HUDEP-2 (cell line): Measurements from ENCODE around the gene ARVCF.

Experiments used
- DNase-seq, 76 experiments: peaks; one replicate each; lab custom pipeline; 2025; ENCODE audit not compliant: unreplicated experiment in 76 of 76; lab: John Stamatoyannopoulos, UW

Gene ARVCF

DNA sequence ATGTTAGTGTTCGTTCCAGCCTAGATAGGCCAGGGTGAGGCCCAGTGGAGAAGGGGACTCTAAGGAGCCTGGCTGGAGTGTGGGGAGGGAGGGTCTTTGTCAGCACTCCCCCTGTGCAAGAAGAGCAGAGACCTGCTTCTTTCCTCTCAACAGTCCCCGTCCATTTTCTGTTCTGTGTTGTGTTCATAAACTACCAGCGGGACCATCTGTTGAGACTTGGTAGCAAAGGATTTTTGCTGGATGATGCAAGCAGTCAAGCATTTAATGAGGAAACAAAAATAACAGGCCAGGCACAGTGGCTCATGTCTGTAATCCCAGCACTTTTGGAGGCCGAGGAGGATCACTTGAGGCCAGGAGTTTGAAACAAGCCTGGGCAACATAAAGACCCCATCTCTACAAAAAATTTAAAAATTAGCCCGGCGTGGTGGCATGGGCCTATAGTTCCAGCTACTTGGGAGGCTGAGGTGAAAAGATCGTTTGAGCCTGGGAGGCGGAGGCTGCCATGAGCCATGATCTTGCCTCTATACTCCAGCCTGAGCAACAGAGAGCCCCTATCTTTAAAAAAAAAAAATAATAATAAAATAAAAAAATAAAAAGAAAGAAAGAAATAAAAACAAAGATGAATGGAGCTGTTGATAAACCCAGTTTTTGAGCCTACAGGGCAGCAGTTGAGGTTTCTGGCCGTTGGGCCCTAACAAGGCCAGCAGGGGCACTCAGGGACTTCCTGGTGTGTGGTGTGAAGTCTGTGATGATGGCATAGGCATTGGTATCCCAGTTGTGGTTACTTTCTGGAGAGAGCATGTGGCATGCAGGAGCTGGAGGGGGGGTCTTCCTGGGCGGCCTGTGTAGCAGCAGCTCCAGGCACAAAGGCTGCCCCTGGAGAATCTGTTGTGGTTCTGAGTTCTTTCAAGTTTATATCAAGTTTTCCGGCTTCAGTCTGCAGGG is 73.3 kb downstream of the ARVCF start:
- peak in 22 of 76 experiments; percentile 3 to 39 (median 23) for DNase-seq

DNA sequence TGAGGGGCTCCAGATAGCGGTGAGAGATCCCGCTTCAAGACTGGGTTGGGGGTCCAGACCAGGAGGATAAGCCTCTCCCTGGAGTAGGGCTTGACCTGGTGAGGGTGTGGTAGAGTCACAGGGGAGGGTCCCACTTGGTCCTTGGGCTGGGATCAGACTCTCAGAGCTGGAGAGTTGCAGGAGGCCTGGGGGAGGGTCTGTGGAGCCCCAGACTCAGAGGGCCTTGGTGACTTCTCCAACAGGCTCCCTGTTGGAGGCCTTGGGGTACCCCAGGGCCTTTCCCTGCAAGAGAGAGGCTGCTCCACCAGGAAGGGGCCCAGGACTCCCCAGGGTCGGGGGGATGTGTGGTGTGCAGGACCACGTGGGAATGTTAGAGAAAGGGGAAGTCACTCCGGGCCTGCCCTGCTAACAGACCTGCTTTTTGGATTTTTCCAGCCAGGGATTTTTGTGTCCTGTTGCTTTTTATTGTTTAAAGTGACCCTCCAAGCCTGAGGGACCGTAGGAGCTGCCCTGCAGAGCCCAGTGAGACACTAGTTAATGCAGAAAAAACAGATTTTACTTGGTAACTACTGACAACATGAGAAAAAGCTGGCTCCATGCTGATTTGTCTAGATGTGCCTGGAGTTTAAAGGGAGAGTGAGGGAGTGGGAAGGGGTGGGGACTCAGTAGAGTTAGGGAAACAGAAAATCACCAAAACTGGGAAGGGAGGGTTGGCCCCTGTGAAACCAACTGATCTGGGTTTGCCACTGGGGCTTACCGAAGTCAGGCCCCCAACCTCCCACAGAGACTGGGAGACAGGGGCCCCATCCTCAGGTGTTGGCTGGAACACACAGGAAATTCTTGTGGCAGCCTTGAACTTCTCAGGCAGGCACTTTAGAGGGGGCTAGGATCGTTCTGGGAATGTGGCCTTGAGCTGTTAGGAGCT is 74.2 kb downstream of the ARVCF start:
- peak in 13 of 76 experiments; percentile 8 to 47 (median 28) for DNase-seq

DNA sequence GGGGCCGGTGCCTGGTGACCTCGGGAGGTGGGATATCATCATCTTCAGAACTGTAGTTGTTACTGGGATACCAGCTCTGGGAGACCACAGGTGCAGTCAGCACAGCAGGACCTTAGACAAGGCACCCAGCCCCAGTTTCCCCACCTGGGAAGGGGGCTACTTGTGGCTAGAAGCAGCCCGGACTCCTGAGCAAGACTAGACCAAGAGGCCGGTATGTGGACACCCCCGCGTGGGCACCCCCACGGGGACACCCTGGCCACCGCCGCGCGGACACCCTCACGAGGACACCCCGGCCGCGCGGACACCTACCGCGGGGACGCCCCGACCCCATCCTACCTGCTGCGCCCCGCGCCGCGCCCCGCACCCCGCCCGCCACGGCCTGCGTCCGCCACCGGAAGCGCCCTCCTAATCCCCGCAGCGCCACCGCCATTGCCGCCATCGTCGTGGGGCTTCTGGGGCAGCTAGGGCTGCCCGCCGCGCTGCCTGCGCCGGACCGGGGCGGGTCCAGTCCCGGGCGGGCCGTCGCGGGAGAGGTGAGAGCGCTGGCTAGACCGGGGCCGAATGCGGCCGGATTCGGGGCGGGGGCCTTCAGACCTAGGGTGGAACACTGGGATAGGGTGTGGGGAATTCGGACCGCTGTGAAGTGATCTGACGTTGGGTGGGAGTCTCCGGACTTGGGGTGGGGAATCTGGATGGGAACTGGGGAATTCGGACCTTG is 75.1 kb downstream of the ARVCF start, which contains the start of the genes COMT and TXNRD2:
Gene COMT (plus strand): TSS at position 408 of the 718 bp plus-strand sequence. CDS start 20,755 bp downstream, outside the sequence.
Gene TXNRD2 (minus strand): TSS at position 454 of the 718 bp plus-strand sequence. CDS start 15 bp downstream, at position 439.
- peak in 50 of 76 experiments; percentile 5 to 61 (median 43) for DNase-seq

DNA sequence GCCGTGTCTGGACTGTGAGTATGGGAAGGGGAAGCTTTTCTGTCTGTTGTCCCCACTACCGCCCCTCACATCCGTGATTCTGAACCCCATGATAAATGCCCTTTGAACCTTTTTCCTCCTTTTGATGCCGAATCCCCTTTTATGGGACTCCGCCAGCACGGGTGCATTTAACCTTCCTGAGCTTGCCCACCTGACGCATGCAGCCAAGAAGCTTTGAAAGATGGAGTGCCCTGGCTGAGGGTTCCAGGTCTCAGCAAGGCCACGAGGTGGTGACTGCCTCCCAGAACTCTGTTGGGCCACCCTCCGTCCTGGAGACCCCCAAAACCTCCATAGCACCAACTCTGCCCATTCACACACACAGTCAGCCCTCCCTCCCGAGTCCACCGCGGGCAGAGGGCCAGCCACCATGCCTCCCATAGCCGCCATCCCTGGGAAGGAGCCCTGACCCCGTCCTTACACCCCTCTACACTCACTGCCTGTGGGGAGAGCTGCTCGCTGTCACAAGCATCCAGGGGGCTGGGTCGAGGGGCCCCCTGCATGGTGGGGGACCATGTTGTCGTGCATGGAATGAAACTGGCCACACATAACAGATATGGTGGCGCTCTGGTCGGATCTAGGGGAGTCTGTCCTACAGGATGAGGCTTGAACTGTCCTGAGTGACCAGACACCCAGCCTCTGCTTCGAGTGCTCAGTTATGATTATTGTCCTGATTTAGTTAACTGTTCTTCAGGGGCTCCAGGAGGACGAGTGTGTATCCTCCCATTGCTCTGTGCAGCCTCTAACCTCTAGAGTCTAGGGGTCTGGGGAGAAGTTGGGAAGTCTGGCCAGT is 75.9 kb downstream of the ARVCF start:
- peak in 1 of 76 experiments; percentile 17 for DNase-seq

DNA sequence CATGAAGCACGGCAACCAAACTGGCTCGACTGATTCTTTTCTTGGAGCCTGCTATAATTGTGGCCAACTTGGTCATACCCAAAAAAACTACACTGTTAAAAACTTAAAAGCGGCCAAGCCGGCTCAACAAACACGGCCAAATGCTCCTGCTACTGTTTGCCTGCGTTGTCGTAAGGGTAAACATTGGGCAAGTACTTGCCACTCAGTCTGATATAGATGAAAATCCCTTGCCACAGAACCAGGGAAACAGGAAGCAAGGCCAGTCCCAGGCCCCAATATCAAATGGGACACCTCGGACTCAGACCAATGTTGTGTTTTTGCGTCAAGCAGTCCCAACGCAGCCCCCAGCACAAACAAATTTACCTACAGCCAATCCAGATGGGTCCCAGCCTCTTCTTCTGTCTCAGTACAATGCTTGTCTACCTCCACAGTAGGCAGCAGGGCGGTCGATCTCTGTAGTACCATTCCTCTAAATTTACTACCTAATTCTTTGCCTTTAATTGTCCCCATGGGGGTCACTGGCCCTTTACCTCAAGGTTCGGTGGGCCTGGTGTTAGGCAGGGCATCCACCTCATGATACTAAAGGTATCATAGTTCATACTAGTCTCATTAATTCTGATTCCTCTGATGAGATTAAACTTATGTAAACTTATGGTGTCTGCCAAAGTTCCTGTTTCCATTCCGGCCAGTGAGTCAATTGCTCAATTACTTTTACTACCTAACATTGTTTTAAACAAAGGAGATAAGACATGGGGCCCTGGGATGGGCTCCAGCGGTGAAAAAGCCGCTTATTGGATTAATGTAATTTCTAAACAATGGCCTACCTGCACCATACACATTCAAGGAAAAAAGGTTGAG is 78.8 kb downstream of the ARVCF start:
- DNase-seq, result no peak

DNA sequence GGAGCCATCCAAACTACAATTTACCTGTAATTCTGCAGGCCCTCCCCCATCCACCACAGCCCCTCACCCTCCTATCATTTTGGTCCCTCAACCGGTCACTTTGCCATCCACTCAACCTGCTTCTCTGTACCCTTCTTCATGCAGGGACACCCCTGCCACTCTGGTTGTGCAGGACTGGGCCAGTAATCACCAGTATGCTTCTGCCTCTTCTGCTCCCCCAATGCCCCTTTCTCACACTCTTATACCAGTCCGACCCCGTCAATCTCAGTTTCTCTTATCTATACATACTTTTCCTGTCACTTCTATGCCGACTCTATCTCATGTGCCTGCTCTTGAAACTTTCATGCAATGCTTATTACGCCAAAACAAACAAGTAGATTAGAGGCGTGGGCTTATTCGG is 80.1 kb downstream of the ARVCF start:
- no peak for DNase-seq

DNA sequence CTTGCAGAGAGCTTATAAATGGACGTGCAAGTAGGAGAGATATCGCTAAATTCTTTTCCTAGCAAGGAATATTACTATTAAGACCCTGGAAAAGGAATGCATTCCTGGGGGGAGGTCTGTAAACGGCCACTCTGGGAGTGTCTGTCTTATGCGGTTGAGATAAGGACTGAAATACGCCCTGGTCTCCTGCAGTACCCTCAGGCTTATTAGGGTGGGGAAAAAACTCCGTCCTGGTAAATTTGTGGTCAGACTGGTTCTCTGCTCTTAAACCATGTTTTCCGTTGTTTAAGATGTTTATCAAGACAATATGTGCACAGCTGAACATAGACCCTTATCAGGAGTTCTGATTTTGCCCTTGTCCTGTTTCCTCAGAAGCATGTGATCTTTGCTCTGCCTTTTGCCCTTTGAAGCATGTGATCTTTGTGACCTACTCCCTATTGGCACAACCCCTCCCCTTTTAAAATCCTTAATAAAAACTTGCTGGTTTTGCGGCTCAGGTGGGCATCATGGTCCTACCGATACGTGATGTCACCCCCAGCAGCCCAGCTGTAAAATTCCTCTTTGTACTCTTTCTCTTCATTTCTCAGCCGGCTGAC is 81.4 kb downstream of the ARVCF start:
- DNase-seq, result peak in 30 of 76 experiments; percentile 11 to 80 (median 36)

DNA sequence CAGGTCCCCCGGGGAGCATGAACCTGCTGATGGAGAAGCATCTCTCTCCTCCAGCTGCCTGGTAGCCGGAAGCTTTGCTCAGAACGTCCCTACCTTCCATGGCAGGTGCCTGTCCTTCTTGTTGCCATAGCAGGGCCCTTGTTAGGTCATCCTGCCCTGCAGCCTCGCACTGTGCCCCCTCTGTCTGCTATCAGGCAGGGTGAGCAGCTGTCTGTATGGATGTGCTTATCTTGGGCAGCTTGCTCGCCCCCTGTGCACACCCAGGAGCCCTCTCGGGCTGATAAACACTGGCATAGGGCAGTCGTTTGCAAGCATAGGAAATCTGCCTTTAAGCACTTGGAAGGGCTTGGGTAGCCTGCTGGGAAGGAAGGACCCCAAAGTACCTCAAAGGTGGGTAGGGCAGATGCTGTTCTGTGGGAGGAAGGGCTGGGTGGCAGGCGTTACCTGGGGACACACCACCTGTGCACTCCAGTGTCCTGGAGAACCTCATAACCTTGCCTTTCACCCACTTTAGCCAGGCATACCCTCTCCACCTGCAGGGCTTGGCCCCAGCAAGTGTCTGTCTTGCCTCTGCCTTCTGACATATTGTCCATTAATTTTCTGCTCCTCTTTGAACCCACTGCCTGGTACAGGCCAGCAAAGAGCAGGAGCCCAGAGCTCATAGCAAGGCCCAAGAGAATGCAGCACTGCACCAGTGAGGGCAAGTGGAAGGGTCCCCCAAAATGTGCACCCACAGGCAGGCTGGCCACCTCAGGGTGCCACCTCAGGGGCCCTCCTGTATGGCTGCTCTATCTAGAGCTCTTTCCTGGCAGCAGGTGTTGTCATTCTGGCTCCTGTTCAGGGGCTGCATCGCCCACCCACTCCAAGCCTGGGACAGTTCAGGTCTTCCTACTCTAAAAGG is 83.0 kb downstream of the ARVCF start:
- peak in 75 of 76 experiments; percentile 24 to 90 (median 75) for DNase-seq

DNA sequence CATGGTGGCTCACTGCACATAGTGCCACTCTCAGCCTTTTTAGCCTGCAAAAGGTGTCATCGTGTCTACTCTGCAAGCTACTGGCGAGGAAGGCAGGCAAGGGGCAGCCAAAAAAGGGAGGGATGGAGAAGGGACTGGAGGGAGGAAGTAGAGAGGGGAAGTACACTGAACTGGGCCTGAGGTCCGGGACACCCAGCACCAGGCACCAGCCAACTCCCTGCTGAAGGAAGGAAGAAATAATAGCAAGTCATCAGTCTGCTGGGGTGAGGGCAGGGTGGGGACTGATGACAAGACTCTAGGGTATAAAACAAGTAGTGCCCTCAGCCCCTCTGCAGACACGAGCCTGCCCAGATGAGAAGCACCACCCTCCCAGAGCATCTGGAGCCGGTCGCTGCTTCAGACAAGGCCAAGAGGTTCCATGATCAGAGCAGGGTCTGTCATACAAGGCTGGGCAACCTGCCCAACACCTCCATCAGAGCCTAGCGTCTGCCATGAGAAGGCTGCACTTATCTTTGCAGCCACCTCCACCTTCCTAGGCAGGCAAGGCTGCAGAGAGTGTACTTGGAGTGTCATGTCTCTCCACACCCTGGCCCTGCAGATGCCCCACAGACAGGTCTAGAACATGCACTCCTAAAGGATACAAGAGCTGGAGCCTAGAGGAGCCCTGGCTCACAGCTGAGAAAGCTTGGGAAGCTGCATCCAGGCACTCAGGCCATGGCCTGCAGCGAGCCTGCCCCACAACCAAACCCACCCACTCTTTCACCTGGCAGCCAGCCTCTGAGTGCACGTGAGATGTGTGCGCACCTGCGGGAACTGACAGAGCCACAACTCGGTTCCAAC is 84.0 kb downstream of the ARVCF start:
- DNase-seq, result peak in 69 of 76 experiments; percentile 25 to 88 (median 63)

DNA sequence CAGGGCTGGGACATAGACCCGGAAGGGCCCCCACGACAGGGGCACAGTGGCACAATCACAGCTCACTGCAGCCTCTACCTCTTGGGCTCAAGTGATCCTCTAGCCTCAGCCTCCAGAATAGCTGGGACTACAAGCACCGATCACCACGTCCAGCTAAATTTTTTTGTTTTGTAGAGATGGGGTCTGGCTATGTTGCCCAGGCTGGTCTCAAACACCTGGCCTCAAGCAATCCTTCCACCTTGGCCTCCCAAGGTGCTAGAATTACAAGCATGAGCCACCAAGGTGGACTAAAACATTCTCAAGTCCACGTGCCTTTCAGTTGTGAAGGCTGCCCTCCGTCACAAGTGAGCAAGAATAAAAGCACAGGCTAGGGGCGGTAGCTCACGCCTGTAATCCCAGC is 85.1 kb downstream of the ARVCF start:
- no peak for DNase-seq

DNA sequence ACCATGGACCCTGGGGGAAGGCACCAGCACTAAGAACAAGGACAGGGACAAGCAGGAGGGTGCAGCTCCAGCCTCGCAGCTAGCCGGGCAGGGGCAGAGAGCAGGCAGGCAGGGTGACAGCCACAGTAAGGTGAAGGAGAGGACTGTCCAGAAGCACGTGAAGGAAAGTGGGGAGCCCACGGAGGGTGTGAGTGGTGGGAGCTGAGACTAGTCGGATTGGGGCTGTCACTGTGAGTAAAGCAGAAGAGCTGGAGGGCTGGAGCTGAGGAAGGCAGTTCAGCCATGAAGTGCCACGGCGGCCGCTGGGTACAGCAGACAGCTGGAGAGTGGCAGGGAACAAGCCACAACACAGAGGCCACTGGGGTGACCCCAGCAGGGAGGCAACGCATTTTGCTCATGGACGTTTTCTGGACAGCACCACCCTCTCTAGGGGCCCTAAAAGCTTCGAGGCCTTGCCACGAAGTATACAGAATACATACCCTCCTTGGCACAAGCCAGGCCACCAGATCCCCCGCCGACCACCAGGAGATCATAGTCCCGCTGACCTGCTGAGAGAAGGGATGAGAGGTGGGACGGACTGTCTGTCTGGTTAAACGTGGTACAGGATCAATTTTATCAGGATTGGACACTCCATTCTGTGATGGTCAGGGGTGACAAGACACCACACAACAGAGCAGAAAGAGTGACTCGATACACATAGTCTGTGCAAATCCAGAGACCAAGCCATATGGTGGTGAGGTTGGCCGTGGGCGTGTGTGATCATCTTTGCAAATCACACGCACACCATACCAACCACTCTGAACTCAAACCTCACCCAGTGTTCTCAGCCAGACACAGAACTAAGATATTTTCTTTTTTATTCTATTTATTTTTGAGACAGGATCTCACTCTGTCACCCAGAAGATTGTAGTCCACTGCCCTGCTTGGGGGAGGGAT is 85.8 kb downstream of the ARVCF start:
- peak in 5 of 76 experiments; percentile 4 to 18 (median 12) for DNase-seq

DNA sequence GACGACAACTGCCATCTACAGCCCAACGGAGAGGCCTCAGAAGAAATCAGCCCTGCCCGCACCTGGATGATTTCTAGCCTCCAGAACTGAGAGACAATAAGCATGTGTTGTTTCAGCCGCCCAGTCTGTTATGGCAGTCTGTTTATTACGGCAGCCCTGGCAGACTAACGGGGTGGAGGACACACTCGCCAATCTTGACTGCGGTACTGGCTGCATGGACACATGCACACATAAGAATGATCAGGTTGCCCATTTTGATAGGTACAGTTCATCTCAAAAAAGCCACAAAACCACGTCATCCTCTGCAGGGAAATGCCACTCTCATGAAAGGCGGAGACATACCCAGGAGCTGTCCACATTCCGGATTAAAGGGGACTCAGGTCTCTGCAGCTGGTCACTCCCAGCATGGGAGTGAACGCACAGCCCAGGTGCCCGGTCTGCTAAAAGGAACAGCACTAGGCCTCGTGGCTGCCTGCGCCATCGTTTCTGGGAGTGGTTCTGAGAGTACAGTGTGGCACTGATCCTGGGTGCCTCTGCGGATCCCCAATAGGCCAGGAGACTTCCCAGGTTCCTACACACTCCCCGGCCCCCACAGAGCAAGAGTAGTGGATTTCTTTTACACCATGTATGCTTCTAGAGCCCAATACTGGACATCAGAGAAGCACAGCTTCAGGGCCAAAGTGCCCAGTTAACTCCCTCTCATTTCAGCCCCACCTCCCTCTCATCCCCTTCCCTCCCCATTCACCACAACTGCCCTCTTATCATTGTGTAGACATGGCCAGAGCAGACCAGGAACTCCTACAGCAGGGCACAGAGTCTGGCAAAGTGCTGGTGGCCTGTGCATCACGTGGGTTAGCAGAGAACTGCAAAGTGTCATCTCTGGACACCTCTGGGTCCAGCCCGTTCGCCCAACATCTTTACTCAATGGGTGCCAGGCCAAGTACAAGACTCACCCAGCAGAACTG is 86.8 kb downstream of the ARVCF start:
- DNase-seq, result peak in 29 of 76 experiments; percentile 5 to 54 (median 21)

DNA sequence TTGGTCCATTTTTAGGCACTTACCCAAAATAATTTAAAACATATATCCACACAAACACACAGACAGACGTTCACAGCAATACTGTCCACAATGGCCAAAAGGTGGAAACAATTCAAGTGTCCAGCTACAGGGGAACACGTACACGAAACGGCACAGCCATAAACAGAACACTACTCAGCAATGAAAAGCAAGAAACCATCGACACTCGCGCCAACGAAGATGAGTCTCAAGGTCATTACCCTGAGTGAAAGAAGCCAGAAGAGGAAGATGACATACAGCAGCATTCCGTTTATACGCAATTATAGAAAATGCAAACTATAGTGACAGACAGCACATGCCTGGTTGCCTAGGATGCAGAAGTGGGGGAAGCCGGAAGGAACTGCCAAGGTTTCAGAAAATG is 88.4 kb downstream of the ARVCF start:
- no peak for DNase-seq

DNA sequence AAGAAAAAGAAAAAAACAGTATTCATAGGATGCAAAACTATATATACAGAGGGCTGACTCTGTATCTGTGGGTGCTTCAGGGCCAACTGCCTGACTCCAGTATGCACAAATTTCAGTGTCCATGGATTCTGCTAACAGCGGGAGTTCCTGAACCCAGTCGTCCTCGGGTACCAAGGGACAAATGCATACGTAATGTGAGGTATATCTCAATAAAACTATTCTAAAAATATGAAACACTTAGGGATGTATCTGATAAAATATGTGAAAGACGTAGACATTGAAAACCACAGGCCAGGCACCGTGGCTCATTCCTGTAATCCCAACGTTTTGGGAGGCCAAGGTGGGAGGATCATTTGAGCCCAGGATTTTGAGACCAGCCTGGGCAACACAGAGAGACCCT is 88.9 kb downstream of the ARVCF start:
- no peak for DNase-seq
